Neural progenitor cell (in vitro differentiated cells): ENCODE measurements around the gene SNX1. TPM values are rescaled to one million over a fixed set of nuclear protein-coding genes. Genes with fewer than 3 reads are reported as not detected.

ENCODE experiments used
- DNase-seq: peaks from one replicate; pipeline ENCODE4 v3.0.0-alpha.2; 2016; ENCODE audit warnings: low spot score
- H2AFZ ChIP-seq: fragments of 200-600 bp; sonication (generic); replicated peaks from 2 replicates; pipeline ENCODE4 v1.6.1; 2016; ENCODE audit warnings: antibody characterized with exemption
- H3F3A ChIP-seq: fragments of 200-600 bp; sonication (generic); 2 replicates; pipeline ENCODE4 v1.6.1; 2016; ENCODE audit warnings: antibody characterized with exemption, low read depth
- H3K27ac ChIP-seq: fragments of 200-600 bp; sonication (generic); 2 replicates; pipeline ENCODE4 v1.5.1; 2016; ENCODE audit warnings: mild to moderate bottlenecking
- H3K27me3 ChIP-seq: fragments of 200-600 bp; sonication (generic); 2 replicates; pipeline ENCODE4 v1.6.1; 2016; ENCODE audit warnings: mild to moderate bottlenecking, moderate library complexity
- H3K36me3 ChIP-seq: fragments of 200-600 bp; sonication (generic); 2 replicates; pipeline ENCODE4 v1.5.1; 2016
- H3K4me1 ChIP-seq: fragments of 200-600 bp; sonication (generic); 2 replicates; pipeline ENCODE4 v1.6.1; 2016; ENCODE audit warnings: mixed run types
- H3K4me2 ChIP-seq: fragments of 200-600 bp; sonication (generic); 2 replicates; pipeline ENCODE4 v1.6.1; 2016
- H3K4me3 ChIP-seq: fragments of 200-600 bp; sonication (generic); 2 replicates; pipeline ENCODE4 v1.5.1; 2016
- H3K79me2 ChIP-seq: fragments of 200-600 bp; sonication (generic); 2 replicates; pipeline ENCODE4 v1.6.1; 2016; ENCODE audit warnings: low read depth
- H3K9ac ChIP-seq: fragments of 200-600 bp; sonication (generic); 2 replicates; pipeline ENCODE4 v1.6.1; 2016
- H3K9me3 ChIP-seq: fragments of 200-600 bp; sonication (generic); 2 replicates; pipeline ENCODE4 v1.5.1; 2016; ENCODE audit warnings: low read depth
- H4K20me1 ChIP-seq: fragments of 200-600 bp; sonication (generic); 2 replicates; pipeline ENCODE4 v1.6.1; 2016; ENCODE audit warnings: low read depth
- H3K27ac Mint-ChIP-seq: 3 replicates; pipeline ENCODE4 v1.8.0; 2021; ENCODE audit warnings: mixed read lengths
- H3K27me3 Mint-ChIP-seq: 2 replicates; pipeline ENCODE4 v1.8.0; 2022; ENCODE audit warnings: low read depth, mild to moderate bottlenecking, inconsistent platforms, moderate library complexity, mixed read lengths; ENCODE audit not compliant: insufficient read depth
- H3K36me3 Mint-ChIP-seq: 3 replicates; pipeline ENCODE4 v1.8.0; 2021; ENCODE audit warnings: mixed read lengths
- H3K4me1 Mint-ChIP-seq: 3 replicates; pipeline ENCODE4 v1.8.0; 2021; ENCODE audit warnings: mixed read lengths
- H3K4me3 Mint-ChIP-seq: 3 replicates; pipeline ENCODE4 v1.8.0; 2021; ENCODE audit warnings: mild to moderate bottlenecking, moderate library complexity, mixed read lengths
- H3K9me3 Mint-ChIP-seq: 3 replicates; pipeline ENCODE4 v1.8.0; 2020; ENCODE audit warnings: mixed read lengths
- CTCF ChIP-seq: fragments of 200-600 bp; sonication (generic); IDR thresholded peaks from 2 replicates; pipeline ENCODE4 v1.5.1; 2017; ENCODE audit warnings: antibody characterized with exemption, mild to moderate bottlenecking
- EZH2 ChIP-seq: fragments of 200-600 bp; sonication (generic); IDR thresholded peaks from 2 replicates; pipeline ENCODE4 v1.6.1; 2017; ENCODE audit warnings: antibody characterized with exemption, mild to moderate bottlenecking, moderate library complexity
- EZH2phosphoT487 ChIP-seq: fragments of 200-600 bp; sonication (generic); IDR thresholded peaks from 2 replicates; pipeline ENCODE4 v1.6.1; 2017; ENCODE audit warnings: antibody characterized with exemption
- total RNA-seq: library from RNA; depleted of rRNA; stranded (reverse); fragments of >200 nt; gene quantifications from 2 replicates; pipeline ENCODE4 v1.2.3, GENCODE V29; 2015; ENCODE audit warnings: low replicate concordance

Gene SNX1
- total RNA-seq, 1 donor from 2014 or later: 24.0 TPM

DNA sequence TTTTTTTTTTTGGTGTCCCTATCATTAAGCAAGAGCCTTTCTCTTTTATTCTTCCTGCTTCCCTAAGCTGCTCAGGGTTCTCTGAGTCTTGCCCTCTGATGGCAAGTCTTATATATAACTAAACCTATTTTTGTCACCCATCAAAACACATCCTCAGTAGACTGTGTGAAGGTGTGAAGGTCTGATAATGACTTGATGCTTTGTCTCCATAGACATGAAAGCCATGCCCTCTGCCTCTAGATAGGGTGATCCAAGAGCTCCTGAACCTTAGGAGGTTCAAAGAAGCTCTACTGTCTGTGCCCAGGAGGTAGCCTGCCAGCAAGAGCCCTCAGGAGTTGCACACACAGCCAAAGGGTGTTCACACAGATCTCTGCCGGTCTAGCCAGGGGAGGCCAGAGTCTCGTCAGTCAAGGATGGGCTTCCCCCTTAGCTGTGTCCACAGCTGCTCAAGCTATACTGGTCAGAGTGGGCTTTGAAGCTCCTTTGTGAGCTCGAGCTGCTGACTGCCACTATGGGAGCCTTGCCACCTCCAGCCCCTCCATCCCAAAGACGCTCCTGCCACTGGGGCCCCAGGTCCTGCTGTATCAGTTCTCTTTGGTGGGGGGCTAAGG is 42.7 kb downstream of the SNX1 start:
- TF ChIP-seq EZH2phosphoT487 (no peak), CTCF (no peak), EZH2 (no peak)
- peaks cover 5% of the 10 kb centered on the region for H3K27me3 Mint-ChIP-seq
- H3K9ac ChIP-seq: no peak overlapping the region
- no peak overlapping the region for H3K27ac ChIP-seq
- no peaks in the 10 kb centered on the region for H3K4me1 ChIP-seq
- H3K79me2 ChIP-seq: no peaks in the 10 kb centered on the region
- H3K4me3 Mint-ChIP-seq: no peak overlapping the region
- H4K20me1 ChIP-seq: no peaks in the 10 kb centered on the region
- H3K27ac Mint-ChIP-seq: no peak overlapping the region
- H3K4me2 ChIP-seq: no peak overlapping the region
- no peaks in the 10 kb centered on the region for H3K27me3 ChIP-seq
- H3K4me1 Mint-ChIP-seq: no peaks in the 10 kb centered on the region
- H3K9me3 ChIP-seq: no peaks in the 10 kb centered on the region
- H3K36me3 ChIP-seq: no peaks in the 10 kb centered on the region
- no peaks in the 10 kb centered on the region for H3K9me3 Mint-ChIP-seq
- H2AFZ ChIP-seq: no peak overlapping the region
- H3K4me3 ChIP-seq: no peak overlapping the region
- peaks cover 25% of the 10 kb centered on the region for H3K36me3 Mint-ChIP-seq
- no peak for DNase-seq
- no peaks in the 10 kb centered on the region for H3F3A ChIP-seq

DNA sequence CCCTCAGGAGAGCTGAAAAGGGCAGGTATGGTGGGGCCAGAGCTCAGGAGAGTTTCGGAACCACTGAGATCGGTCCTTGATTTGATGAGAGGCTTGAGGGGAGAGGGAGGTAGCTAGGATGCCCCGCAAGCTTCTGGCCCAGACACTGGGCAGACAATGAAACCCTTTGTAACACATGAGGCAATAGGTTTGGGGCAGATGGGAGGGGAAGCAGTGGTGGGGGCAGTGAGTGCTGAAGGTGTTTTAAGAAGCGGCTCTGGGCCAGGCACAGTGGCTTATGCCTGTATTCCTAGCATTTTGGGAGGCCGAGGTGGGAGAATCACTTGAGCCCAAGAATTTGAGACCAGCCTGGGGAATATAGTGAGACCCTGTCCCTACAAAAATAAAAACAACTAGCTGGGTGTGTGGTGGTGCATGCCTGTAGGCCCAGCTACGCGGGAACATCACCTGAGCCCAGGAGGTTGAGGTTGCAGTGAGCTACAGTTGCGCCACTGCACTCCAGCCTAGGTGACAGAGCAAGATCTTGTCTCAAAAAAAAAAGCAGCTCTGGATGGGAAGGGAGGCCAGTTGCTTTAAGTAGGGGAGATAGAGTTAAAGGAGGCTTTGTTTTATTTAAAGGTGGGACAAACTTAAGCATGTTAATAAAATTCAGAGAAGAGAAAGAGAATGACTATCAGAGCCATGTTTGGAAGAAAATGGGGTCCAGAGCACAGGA is 46.2 kb downstream of the SNX1 start:
- H3K36me3 ChIP-seq: no peaks in the 10 kb centered on the region
- DNase-seq: no peak
- peaks cover 3% of the 10 kb centered on the region for H3K4me1 ChIP-seq

GRCh38 chr15:64143276-64143675 is 47.5 kb downstream of the SNX1 start:
- Histone ChIP-seq H3K4me1 (peaks cover 7% of the 10 kb centered on the region), H3K4me3 (no peak overlapping the region), H4K20me1 (no peaks in the 10 kb centered on the region), H3K79me2 (no peaks in the 10 kb centered on the region), H3K27me3 (no peaks in the 10 kb centered on the region), H2AFZ (no peak overlapping the region), H3K9ac (no peak overlapping the region), H3K36me3 (no peaks in the 10 kb centered on the region), H3K27ac (no peak overlapping the region), H3K4me2 (no peak overlapping the region), H3K9me3 (no peaks in the 10 kb centered on the region), H3F3A (peaks cover 11% of the 10 kb centered on the region)
- DNase-seq: no peak
- Mint-ChIP-seq H3K9me3 (no peaks in the 10 kb centered on the region), H3K27ac (no peak overlapping the region), H3K27me3 (peaks cover 9% of the 10 kb centered on the region), H3K4me3 (no peak overlapping the region), H3K4me1 (no peaks in the 10 kb centered on the region), H3K36me3 (peaks cover 16% of the 10 kb centered on the region)
- no peak for TF ChIP-seq CTCF
- no peak for TF ChIP-seq EZH2phosphoT487
- no peak for TF ChIP-seq EZH2

More for the DNA sequence above, 46.2 kb downstream of the SNX1 start:
- H3K27ac Mint-ChIP-seq: no peak overlapping the region
- H3K4me3 ChIP-seq: no peak overlapping the region
- H4K20me1 ChIP-seq: no peaks in the 10 kb centered on the region
- peaks cover 17% of the 10 kb centered on the region for H3K36me3 Mint-ChIP-seq
- H3K27me3 ChIP-seq: no peaks in the 10 kb centered on the region
- no peaks in the 10 kb centered on the region for H3K79me2 ChIP-seq
- H3F3A ChIP-seq: peaks cover 6% of the 10 kb centered on the region
- H3K27ac ChIP-seq: no peak overlapping the region
- H2AFZ ChIP-seq: no peak overlapping the region
- no peaks in the 10 kb centered on the region for H3K9me3 Mint-ChIP-seq
- H3K4me1 Mint-ChIP-seq: no peaks in the 10 kb centered on the region
- no peaks in the 10 kb centered on the region for H3K9me3 ChIP-seq
- TF ChIP-seq CTCF (no peak), EZH2 (no peak), EZH2phosphoT487 (no peak)
- H3K4me3 Mint-ChIP-seq: peak overlapping the region; percentile 39
- H3K9ac ChIP-seq: no peak overlapping the region
- no peak overlapping the region for H3K4me2 ChIP-seq
- peaks cover 9% of the 10 kb centered on the region for H3K27me3 Mint-ChIP-seq
